ENCODE data around the gene MAP3K2.
"Not testable (repeated sequence)": the region's sequence is repeated elsewhere in the genome, so short reads cannot be mapped to it uniquely, and the experiment has no call there.

MAP3K2 gene

GRCh38 chr2:127381762-127382161 is 6.0 kb downstream of the MAP3K2 start:
- no peak for DNase-seq

GRCh38 chr2:127379712-127380355 is 7.9 kb downstream of the MAP3K2 start:
- DNase-seq: no peak

- no peak for DNase-seq
Observed at GRCh38 chr2:127378720-127379119, 9.1 kb downstream of the MAP3K2 start.

- DNase-seq: no peak
Observed at GRCh38 chr2:127377262-127377661, 10.5 kb downstream of the MAP3K2 start.

GRCh38 chr2:127376257-127376656 is 11.5 kb downstream of the MAP3K2 start:
- DNase-seq: no peak

DNA sequence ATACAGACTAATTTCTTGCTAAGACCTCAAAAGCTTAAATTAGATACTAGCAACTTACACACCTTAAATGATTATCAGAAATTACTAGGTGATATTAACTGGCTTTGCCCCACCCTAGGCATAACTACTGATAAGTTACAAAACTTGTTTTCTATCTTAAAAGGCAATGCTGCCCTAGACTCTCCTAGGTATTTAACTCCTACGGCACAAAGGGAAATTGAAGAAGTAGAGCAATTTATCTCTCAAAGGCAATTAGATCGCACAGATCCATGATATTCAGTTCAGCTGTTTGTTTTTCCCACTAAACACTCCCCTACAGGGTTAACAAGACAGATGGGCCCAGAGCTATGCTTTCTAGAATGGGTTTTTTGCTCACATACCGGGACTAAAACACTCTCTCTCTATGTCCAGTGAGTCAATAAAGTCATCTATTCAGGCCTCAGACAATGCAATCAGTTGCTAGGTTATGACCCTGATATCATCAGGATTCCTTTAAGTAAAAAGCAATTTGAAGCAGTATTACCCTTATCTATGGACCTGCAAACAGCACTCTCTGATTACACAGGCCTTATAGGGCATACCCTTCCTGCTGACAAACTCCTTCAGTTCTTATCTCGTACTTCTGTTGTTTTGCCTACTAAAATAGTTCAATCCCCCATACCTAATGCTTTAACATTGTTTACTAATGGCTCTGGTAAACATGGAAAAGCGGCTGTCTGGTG is 14.3 kb downstream of the MAP3K2 start:
- no peak for DNase-seq

- DNase-seq: no peak
Observed at GRCh38 chr2:127371037-127371436, 16.7 kb downstream of the MAP3K2 start.

- DNase-seq: no peak
Observed at GRCh38 chr2:127370010-127370409, 17.8 kb downstream of the MAP3K2 start.

DNA sequence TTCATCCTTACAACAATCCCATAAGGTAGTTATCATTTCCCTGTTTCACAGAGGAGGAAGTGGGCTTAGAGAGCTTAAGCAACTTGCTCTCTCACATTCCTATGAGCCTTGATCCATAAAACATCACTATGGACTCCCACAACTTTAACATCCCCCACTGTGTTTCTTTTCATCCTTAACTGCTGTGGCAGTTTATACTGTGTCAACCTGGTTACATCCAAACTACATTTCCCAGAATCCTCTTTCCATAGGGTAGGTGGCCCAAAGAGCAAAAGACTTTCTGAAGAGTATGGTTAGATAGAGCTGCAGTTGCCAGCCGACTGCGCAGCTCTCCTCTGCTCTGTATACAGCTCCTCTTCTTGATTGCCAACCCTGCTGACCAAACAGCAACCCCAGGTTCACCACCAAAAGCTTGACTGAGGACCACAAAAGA is 22.5 kb downstream of the MAP3K2 start:
- DNase-seq: no peak

GRCh38 chr2:127362971-127363370 is 24.8 kb downstream of the MAP3K2 start:
- DNase-seq: no peak

- no peak for DNase-seq
Observed at GRCh38 chr2:127361929-127362885, 25.6 kb downstream of the MAP3K2 start.

DNA sequence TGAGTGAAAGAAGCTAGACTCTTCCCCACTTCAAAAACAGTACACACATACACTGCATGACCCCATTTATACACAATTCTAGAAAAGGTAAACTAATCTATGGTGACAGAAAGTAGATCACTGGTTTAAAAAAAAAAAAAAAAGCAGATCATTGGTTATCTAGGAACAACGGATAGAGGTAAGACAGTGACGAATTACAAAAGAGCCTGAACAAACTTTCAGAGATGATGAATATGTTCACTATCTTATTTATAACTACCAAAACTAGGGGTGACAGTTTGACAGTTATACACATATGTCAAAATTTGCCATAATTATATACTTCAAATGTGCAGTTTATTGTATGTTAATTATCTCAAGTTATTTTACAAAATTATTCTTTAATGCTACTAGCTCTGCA is 27.5 kb downstream of the MAP3K2 start:
- no peak for DNase-seq

DNA sequence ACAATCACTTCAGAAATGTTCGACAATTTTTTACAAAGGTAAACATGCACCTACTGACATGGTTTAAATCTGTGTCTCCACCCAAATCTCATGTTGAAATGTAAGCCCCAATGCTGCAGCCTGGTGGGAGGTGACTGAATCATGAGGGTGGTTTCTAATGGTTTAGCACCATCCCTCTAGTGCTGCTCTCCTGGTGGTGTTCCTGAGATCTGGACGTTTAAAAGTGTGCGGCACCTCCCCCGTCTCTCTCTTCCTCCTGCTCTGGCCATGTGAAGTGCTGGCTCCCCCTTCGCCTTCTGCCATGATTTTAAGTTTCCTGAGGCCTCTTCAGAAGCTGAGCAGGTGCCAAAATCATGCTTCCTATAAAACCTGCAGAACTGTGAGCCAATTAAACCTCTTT is 28.3 kb downstream of the MAP3K2 start:
- no peak for DNase-seq

DNA sequence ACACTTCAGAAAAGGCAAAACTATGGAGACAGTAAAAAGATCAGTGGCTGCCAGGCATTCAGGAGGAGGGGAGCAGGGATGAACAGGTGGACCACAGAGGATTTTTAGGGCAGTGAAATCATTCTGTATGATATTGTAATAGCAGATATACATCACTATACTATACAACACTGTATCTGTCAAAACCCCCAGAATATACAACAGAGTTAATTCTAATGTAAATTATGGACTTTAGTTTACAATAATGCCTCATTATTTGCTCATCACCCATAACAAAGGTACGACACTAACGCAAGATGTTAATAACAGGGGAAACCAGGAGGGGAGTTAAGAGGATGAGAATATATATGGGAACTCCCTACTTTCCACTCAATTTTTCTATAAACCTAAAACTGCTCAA is 28.8 kb downstream of the MAP3K2 start:
- no peak for DNase-seq

- DNase-seq: no peak
Observed at GRCh38 chr2:127358044-127358443, 29.7 kb downstream of the MAP3K2 start.

GRCh38 chr2:127357591-127357990 is 30.2 kb downstream of the MAP3K2 start:
- no peak for DNase-seq

DNA sequence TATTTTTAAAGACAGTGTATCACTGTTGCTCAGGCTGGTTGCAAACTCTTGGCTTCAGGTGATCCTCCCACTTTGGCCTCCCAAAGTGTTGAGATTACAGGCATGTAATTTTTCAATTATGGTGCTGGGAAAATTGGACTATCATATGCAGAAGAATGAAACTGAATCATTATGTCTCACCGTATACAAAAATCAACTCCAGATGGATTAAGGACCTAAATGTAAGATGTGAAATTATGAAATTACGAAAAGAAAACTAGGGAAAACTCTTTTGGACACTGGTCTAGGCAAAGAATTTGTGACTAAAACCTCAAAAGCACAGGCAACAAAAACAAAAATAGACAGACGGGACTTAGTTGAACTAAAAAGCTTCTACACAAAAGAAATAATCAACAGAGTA is 31.2 kb downstream of the MAP3K2 start:
- DNase-seq: no peak

GRCh38 chr2:127355407-127356008 is 32.3 kb downstream of the MAP3K2 start:
- DNase-seq: no peak

- not testable (repeated sequence) for DNase-seq
Observed at GRCh38 chr2:127353873-127354676, 33.7 kb downstream of the MAP3K2 start.

- not testable (repeated sequence) for DNase-seq
Observed at GRCh38 chr2:127353223-127353622, 34.6 kb downstream of the MAP3K2 start.

- no peak for DNase-seq
Observed at GRCh38 chr2:127351603-127352002, 36.2 kb downstream of the MAP3K2 start.

DNA sequence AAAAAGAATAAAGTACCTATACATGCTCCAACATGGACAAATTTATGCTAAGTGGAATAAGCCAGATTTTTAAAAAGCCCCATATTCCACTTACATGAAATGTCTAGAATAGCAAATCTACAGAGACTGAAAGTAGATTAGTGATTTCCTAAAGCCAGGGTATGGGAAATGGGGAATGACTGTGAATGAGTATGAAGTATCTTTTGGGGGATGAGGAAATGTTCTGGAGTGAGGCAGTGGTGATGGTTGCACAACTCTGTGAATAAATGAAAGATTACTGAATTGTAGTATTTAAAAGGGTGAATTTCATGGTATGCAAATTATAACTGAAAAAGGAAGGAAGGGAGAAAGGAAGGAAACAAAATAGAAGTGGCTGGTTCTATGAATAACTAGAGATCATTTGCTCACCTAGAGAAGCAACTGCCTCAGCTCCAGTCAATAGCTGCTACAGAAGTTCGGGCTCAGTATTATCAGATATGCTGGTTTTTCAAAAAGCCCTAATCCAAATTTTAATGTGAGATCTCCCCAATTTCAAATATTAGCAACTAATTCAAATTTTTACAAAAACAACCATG is 39.3 kb downstream of the MAP3K2 start:
- DNase-seq: no peak
